Measurements from ENCODE around the gene CAMKMT.

Gene CAMKMT

DNA sequence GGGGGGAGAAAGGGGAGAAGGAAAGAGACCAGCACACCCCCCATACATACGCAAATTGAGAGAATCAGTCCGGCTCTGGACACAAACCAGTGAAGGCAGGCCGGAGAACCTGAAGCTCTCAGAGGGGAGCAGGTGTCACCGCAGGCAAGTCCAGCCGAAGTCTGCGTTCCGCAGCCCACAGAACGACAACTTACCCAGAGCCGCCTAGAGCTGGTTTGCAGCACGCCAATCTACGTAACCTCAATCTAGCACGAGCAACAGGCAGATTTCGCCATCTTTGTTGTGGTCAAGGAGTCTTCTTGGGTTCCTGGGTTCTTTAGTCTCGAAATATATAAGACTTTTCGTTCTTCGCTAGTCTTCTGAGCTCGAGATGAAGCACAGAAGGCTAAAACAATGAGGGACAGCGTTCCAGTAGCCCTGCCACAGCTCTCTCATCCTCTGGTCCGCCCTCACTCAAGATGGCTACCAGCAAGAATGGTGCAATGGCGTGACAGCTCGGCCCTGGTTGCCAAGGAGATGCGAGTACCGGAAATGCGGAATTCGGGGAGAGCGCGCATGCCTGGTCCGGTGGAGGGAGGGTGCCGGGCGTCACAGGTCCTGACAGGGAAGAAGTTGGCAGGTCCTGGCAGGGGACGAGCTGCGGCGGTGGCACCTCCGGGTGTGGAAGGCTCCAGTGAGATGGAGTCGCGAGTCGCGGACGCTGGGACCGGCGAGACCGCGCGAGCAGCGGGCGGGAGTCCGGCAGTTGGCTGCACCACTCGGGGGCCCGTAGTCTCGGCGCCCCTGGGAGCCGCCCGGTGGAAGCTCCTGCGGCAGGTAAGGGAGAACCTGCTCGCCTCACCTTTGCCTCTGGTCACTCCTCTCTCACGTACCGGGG, at the start of gene CAMKMT, which contains the start of gene PREPL:
Gene CAMKMT (plus strand): TSS at position 618 of the 877 bp plus-strand sequence.
Gene PREPL (minus strand): TSS at position 165 of the 877 bp plus-strand sequence. CDS start 15,152 bp downstream, outside the sequence.
- DNase-seq = peak; percentile 100

DNA sequence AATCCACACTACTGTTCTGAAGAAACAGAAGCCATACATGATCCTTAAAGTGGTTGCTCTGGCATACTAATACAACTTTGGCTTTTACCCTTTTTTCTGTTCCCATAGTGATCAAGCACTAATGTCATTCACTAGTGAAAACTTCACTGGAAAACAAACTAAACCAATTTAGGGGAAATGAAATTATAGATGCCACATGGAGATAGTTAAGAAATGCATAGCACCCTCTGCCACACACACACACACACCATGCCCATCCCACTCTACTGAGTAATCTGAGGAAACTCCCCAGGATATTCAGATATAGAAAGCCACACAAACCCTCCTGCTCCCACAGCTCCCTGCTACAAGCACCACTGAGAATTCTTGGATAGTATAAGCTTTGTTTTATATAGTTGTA, 47.4 kb upstream of the CAMKMT start:
- no peak for DNase-seq

GRCh38 chr2:44315945-44316344, 45.8 kb upstream of the CAMKMT start:
- DNase-seq = no peak

GRCh38 chr2:44320832-44321231, 40.9 kb upstream of the CAMKMT start:
- no peak for DNase-seq

GRCh38 chr2:44321360-44321759, 40.4 kb upstream of the CAMKMT start:
- DNase-seq = no peak

GRCh38 chr2:44324971-44325426, 36.7 kb upstream of the CAMKMT start:
- DNase-seq = no peak

DNA sequence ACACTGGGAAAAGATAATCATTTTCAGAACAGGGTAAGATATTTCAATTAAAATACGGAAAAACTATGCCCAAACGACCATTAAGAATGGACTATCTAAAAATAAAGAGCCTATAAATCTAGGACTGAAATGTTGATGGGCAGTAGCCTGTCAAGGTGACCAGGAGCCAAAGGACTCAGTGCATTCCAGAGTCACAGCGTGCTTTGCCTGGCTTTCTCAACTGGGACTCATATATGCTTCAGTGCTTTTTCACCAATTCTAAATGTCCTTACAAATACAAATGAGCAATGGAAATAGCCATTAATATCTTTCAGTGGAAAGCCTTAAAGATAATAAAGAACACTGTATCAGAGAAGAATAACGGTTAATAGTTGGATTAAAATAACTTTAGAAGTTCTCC, 35.9 kb upstream of the CAMKMT start:
- no peak for DNase-seq

- DNase-seq = no peak
These were observed 35.0 kb upstream of the CAMKMT start for GRCh38 chr2:44326548-44327264.

DNA sequence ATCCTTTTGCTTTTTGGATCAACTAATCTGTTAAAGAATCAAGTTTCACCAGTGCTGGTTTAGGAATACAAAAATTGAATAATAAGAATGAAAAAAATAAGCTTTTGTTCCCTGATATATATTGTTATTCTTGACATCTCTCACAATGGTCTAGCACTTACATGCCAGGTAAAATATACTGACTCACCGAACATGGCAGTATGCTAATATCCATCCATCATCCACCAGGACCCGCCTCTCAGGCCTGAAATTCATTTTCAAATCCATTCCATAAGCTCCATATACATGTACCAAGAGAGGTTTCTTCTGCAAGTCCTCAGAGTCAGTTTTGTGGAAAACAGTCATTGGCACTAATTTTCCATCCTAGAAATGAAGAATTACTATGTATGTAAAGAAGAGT, 33.0 kb upstream of the CAMKMT start:
- DNase-seq = no peak

GRCh38 chr2:44329343-44329742, 32.4 kb upstream of the CAMKMT start:
- no peak for DNase-seq

- DNase-seq = no peak
These were observed 30.9 kb upstream of the CAMKMT start for GRCh38 chr2:44330801-44331200.

DNA sequence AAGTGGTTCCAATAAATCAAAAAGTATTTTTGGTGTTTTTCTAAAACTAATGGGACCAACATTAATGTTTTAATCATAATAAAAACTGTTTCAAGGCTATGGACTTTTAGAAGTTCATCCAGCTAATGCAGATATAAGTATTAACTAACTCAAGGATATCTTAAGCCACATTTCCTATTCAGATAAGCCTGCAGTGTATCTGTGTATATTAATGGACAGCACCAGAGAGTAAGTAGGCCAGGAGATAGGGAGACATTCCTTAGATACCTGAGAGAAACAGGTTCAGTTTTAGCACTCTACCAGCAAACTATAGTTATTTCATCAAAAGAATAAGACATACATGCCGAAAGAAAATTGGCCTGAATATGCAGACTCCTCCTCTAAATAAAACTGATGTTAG, 27.8 kb upstream of the CAMKMT start:
- DNase-seq = no peak

DNA sequence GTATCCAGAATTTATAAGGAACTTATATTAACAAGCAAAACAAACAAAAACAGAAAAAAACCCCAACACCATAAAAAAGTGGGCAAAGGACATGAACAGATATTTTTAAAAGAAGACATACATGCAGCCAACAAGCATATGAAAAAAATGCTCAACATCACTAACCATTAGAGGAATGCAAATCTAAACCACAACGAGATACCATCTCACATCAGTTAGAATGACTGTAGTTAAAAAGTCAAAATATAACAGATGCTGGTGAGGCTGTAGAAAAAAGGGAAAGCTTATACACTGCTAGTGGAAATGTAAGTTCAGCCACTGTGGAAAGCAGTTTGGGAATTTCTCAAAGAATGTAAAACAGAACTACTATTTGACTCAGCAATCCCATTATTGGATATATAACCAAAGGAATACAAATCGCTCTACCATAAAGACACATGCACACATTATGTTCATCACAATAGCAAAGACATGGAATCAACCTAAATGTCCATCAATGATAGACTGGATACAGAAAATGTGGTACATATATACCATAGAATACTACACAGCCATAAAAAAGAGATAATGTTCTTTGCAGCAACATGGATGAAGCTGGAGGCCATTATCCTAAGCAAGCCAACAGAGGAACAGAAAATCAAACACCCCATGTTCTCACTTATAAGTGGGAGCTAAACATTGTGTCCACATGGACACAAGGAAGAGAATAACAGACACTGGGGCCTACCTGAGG, 25.8 kb upstream of the CAMKMT start:
- DNase-seq = no peak

- DNase-seq = no peak
These were observed 18.9 kb upstream of the CAMKMT start for GRCh38 chr2:44342854-44343253.

DNA sequence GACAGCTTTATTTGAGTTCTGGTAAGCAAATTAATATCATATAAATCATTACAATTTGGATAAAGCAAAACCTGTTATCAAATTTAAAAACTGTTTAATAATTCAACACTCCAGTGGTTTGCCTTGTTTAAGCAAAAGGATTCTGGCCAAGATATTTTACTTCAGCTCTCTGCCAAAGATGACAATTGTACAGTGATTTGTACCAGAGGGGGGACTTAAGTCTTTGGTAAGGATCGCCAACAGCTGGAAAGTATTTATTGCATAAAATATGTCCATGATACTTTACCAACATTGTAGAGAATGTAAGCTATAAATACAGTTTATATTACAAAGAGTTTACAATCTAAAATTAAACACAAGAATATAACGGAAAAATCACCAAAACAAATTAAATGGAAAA, 14.2 kb upstream of the CAMKMT start:
- DNase-seq = no peak

DNA sequence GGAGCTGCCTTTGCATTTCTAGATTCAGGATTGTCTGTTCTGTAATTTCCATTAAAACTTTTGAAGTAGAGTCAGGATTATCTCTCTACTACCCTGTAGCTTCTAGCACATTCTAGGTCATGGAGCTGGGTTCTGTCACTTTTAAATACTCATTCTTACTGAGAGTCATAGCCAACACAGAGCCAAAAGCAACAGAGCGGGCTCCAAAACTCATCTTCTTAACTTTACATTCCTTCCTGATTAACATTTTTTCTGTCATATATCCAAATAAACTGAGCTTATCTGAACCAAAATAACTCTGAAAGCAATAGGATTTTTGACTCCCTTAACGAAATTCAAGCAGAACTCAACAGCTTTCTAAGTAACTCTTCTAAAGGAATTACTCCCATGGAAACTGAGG, 13.3 kb upstream of the CAMKMT start:
- no peak for DNase-seq

DNA sequence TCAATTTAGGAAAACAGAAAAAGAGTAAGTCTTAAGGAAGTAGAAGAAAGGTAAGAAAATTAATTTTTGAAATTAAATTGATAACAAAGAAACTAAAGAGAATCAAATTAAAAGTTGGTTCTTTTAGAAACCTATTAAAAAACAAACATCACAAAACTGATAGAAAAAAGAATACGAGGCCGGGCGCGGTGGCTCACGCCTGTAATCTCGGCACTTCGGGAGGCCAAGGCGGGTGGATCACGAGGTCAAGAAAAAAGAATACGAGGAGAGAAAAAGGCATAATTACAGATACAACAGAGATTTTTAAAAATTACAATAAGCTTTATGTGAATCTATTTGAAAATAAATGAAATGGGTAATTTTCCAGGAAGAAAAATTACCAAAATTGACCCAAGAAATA, 12.2 kb upstream of the CAMKMT start:
- no peak for DNase-seq

DNA sequence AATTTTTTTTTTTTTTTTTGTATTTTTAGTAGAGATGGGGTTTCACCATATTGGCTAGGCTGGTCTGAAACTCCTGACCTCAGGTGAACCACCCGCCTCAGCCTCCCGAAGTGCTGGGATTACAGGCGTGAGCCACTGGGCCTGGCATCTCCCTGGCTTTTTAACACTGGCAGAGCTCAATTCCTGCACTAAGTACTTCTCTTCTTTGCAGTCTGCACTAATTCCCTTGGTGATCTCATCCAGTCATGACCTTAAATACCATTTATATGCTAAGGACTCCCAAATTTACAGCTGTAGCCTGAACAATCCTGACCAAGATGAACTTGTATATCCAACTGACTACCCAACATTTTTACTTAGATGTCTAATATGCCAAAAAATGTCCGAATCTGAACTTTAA, 10.7 kb upstream of the CAMKMT start:
- no peak for DNase-seq

- no peak for DNase-seq
These were observed 10.1 kb upstream of the CAMKMT start for GRCh38 chr2:44351676-44352075.

DNA sequence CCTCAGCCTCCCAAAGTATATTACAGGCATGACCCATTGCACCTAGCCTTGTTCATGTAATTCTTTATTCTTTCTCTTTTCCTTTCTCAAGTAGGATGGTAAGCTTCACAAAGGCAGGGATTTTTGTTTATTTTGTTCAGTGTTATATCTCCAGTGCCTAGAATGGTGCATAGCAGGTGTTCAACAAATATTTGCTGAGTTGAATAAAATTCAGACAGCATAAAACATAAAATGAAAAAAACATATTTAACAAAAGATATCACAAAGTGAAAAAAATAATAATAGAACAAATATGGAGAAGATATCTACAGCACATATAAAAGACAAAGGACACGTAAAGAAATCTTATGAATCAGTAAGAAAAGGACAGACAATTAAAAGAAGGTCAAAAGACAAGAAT, 9.2 kb upstream of the CAMKMT start:
- no peak for DNase-seq

GRCh38 chr2:44354761-44355160, 7.0 kb upstream of the CAMKMT start:
- DNase-seq = no peak

GRCh38 chr2:44358503-44358902, 3.2 kb upstream of the CAMKMT start:
- DNase-seq = no peak

GRCh38 chr2:44360749-44361329, 908 bp upstream of the CAMKMT start:
- DNase-seq = no peak
